MCF 10A (cell line): ENCODE measurements around the gene ACBD4. TPM values are rescaled to one million over a fixed set of nuclear protein-coding genes. Genes with fewer than 3 reads are reported as not detected.

Experiments used
- BruUV-seq: library from RNA; stranded (reverse); fragments of 400-500 nt; replicated peaks from 2 replicates; lab custom pipeline; 2021; lab: Mats Ljungman, UMichigan
- CTCF ChIA-PET: fragments of 300-600 bp; sonication (Branson Sonifier 250); formaldehyde crosslinking; extraction: SDS; loops from one replicate; lab custom pipeline; 2021; ENCODE audit warnings: antibody characterized with exemption, inconsistent platforms; lab: Yijun Ruan, JAX
- POLR2A ChIA-PET: fragments of 300-600, 350-650 bp; sonication (Branson Sonifier 250); formaldehyde crosslinking; extraction: SDS; loops from one replicate; lab custom pipeline; 2020; ENCODE audit warnings: antibody characterized with exemption, inconsistent platforms; lab: Yijun Ruan, JAX
- DNase-seq: peaks from one replicate; pipeline ENCODE4 v3.0.0-alpha.2; 2018; ENCODE audit not compliant: unreplicated experiment
- H3K27ac Mint-ChIP-seq: one replicate; pipeline ENCODE4 v1.8.0; 2022; ENCODE audit warnings: mild to moderate bottlenecking, low read depth, mixed read lengths; ENCODE audit not compliant: unreplicated experiment
- H3K27me3 Mint-ChIP-seq: one replicate; pipeline ENCODE4 v1.8.0; 2022; ENCODE audit warnings: mixed read lengths; ENCODE audit not compliant: insufficient read depth, unreplicated experiment
- H3K36me3 Mint-ChIP-seq: one replicate; pipeline ENCODE4 v1.8.0; 2022; ENCODE audit warnings: mild to moderate bottlenecking, moderate library complexity, mixed read lengths; ENCODE audit not compliant: insufficient read depth, unreplicated experiment
- H3K4me1 Mint-ChIP-seq: one replicate; pipeline ENCODE4 v1.8.0; 2022; ENCODE audit warnings: mixed read lengths; ENCODE audit not compliant: insufficient read depth, unreplicated experiment
- H3K4me3 Mint-ChIP-seq: one replicate; pipeline ENCODE4 v1.8.0; 2022; ENCODE audit warnings: mild to moderate bottlenecking, moderate library complexity, mixed read lengths; ENCODE audit not compliant: unreplicated experiment
- H3K9me3 Mint-ChIP-seq: one replicate; pipeline ENCODE4 v1.8.0; 2022; ENCODE audit warnings: mixed read lengths; ENCODE audit not compliant: unreplicated experiment
- CTCF ChIP-seq: fragments of 200-600 bp; IDR thresholded peaks from one replicate; pipeline ENCODE4 v1.8.0; 2022; ENCODE audit warnings: antibody characterized with exemption, mild to moderate bottlenecking; ENCODE audit not compliant: unreplicated experiment
- intact Hi-C: fragments of 100-400 bp; cut with micrococcal nuclease; formaldehyde crosslinking; loops from 2 replicates; pipeline ENCODE4 v1.14.1; 2022
- total RNA-seq: library from RNA; stranded (reverse); gene quantifications from 2 replicates; pipeline ENCODE4 v1.2.3, GENCODE V29; 2022

Gene ACBD4
- total RNA-seq, 1 experiment from 2014 or later: 7.8 TPM

- Mint-ChIP-seq H3K9me3 (no peaks in the 10 kb centered on the region), H3K36me3 (no peaks in the 10 kb centered on the region), H3K4me1 (peaks cover 21% of the 10 kb centered on the region), H3K27me3 (no peaks in the 10 kb centered on the region), H3K27ac (peak overlapping the region; percentile 91), H3K4me3 (peak overlapping the region; percentile 53)
- no TSS peak for BruUV-seq
- ChIA-PET CTCF (interaction anchor here (1.3 to 3.1 kb wide), 6 partner anchors 16 to 41 kb away, joined by 3 to 17 read pairs (median 12); partner anchors contain the start of gene ACBD4), POLR2A (interaction anchor here (0.6 to 21.2 kb wide), 9 partner anchors 9 to 129 kb away, joined by 3 to 1083 read pairs (median 3); partner anchors contain the start of genes HEXIM1 and HEXIM2)
- intact Hi-C loops: no loop called here
- DNase-seq: no peak
- TF ChIP-seq CTCF: no peak
Observed at GRCh38 chr17:45175759-45176115, 40.2 kb downstream of the ACBD4 start.

DNA sequence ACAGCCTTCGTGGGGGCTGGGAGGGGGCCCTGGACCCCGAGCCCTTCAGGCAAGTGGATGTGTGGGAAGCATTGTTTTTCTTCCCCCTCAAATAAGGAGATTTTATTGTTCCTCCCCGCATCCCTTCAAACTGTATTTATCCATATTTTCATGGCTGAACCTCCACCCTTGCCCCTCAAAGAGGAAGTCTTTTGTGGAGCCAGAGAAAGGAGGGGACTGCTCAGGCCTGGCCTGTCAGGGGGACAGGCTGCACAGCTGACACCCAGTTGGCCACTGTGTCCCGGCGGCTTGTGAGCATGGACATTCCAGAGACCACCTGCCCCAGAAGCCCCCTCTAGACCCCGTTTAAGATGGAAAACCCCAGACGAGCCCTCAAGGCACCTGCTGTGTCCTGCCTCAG, 42.1 kb downstream of the ACBD4 start:
- Mint-ChIP-seq H3K27ac (no peak overlapping the region), H3K27me3 (no peaks in the 10 kb centered on the region), H3K4me3 (no peak overlapping the region), H3K9me3 (no peaks in the 10 kb centered on the region), H3K36me3 (no peaks in the 10 kb centered on the region), H3K4me1 (peaks cover 18% of the 10 kb centered on the region)
- no peak for DNase-seq
- ChIA-PET CTCF (interaction anchor here (1.2 to 3.1 kb wide), 6 partner anchors 17 to 43 kb away, joined by 3 to 17 read pairs (median 12); partner anchors contain the start of gene ACBD4), POLR2A (interaction anchor here (1.0 to 21.2 kb wide), 2 partner anchors 25 to 26 kb away, joined by 3 to 1083 read pairs; partner anchors contain the start of gene HEXIM1)
- TF ChIP-seq CTCF: no peak
- intact Hi-C loops: no loop called here
- no TSS peak for BruUV-seq

GRCh38 chr17:45184144-45184543, 48.7 kb downstream of the ACBD4 start:
- POLR2A ChIA-PET: interaction anchor here (1.5 to 3.8 kb wide), 4 partner anchors 12 to 36 kb away, joined by 5 to 22 read pairs (median 8); partner anchors contain the start of gene HEXIM1
- no peak for DNase-seq
- Mint-ChIP-seq H3K9me3 (no peaks in the 10 kb centered on the region), H3K4me1 (peaks cover 10% of the 10 kb centered on the region), H3K27ac (no peak overlapping the region), H3K27me3 (no peaks in the 10 kb centered on the region), H3K4me3 (no peak overlapping the region), H3K36me3 (peaks cover under 1% of the 10 kb centered on the region)
- TF ChIP-seq CTCF: no peak
- intact Hi-C loops: no loop called here
- no TSS peak for BruUV-seq
- CTCF ChIA-PET: interaction anchor here (0.5 to 4.4 kb wide), 8 partner anchors 13 to 84 kb away, joined by 3 to 28 read pairs (median 4); partner anchors contain the start of genes ACBD4 and PLCD3

- Mint-ChIP-seq H3K27ac (no peak overlapping the region), H3K27me3 (no peaks in the 10 kb centered on the region), H3K4me3 (no peak overlapping the region), H3K9me3 (no peaks in the 10 kb centered on the region), H3K36me3 (peaks cover 6% of the 10 kb centered on the region), H3K4me1 (peaks cover 10% of the 10 kb centered on the region)
- CTCF ChIA-PET: interaction anchor here (0.6 kb wide), 1 partner anchor 88 kb away, joined by 3 read pairs; no protein-coding TSS in a partner anchor
- POLR2A ChIA-PET: interaction anchor here (1.4 kb wide), 1 partner anchor 11 kb away, joined by 3 read pairs; no protein-coding TSS in a partner anchor
- TF ChIP-seq CTCF: no peak
- BruUV-seq: no TSS peak
- intact Hi-C loops: no loop called here
- DNase-seq: no peak
Observed at GRCh38 chr17:45186801-45187354, 51.4 kb downstream of the ACBD4 start.
